OCI-LY7 (cell line): Measurements from ENCODE around the gene STN1. TPM values are rescaled to one million over a fixed set of nuclear protein-coding genes. Genes with fewer than 3 reads are reported as not detected.

Source experiments
- BruUV-seq: library from RNA; stranded (reverse); fragments of 400-500 nt; replicated peaks from 2 replicates; lab custom pipeline; 2021; lab: Mats Ljungman, UMichigan
- CTCF ChIA-PET: fragments of 300-600 bp; sonication (Branson Sonifier 250); formaldehyde crosslinking; loops from one replicate; lab custom pipeline; 2022; ENCODE audit warnings: antibody characterized with exemption; ENCODE audit not compliant: unreplicated experiment; lab: Charles Lee
- POLR2A ChIA-PET: fragments of 300-600 bp; sonication (Branson Sonifier 250); formaldehyde crosslinking; loops from one replicate; lab custom pipeline; 2022; ENCODE audit warnings: antibody characterized with exemption; lab: Charles Lee
- DNase-seq: peaks from one replicate; pipeline ENCODE4 v3.0.0-alpha.2; 2015; ENCODE audit warnings: low spot score
- H2AFZ ChIP-seq: fragments of 200-600 bp; sonication (generic), shearing (Covaris generic); 2 replicates; pipeline ENCODE4 v1.6.1; 2014; ENCODE audit warnings: mild to moderate bottlenecking, antibody characterized with exemption, low read length, moderate library complexity
- H3K27ac ChIP-seq: fragments of 200-600 bp; sonication (generic); 2 replicates; pipeline ENCODE4 v1.5.1; 2014; ENCODE audit warnings: mixed run types, low read depth, mild to moderate bottlenecking, moderate library complexity, low read length, inconsistent platforms; ENCODE audit not compliant: poor library complexity, severe bottlenecking
- H3K36me3 ChIP-seq: fragments of 200-600 bp; sonication (generic); 2 replicates; pipeline ENCODE4 v1.6.1; 2014; ENCODE audit warnings: mild to moderate bottlenecking, antibody characterized with exemption, low read length, moderate library complexity, mixed read lengths; ENCODE audit not compliant: insufficient read depth
- H3K4me1 ChIP-seq: fragments of 200-600 bp; sonication (generic); 2 replicates; pipeline ENCODE4 v1.5.1; 2014; ENCODE audit warnings: mild to moderate bottlenecking, low read length; ENCODE audit not compliant: insufficient read depth, poor library complexity, severe bottlenecking
- H3K4me2 ChIP-seq: fragments of 200-600 bp; sonication (generic); 2 replicates; pipeline ENCODE4 v1.6.1; 2014; ENCODE audit warnings: mild to moderate bottlenecking, low read length
- H3K4me3 ChIP-seq: fragments of 200-600 bp; sonication (generic); 2 replicates; pipeline ENCODE4 v1.5.1; 2014; ENCODE audit warnings: mild to moderate bottlenecking, low read depth, low read length; ENCODE audit not compliant: poor library complexity, severe bottlenecking
- H3K79me2 ChIP-seq: fragments of 200-600 bp; sonication (generic); 2 replicates; pipeline ENCODE4 v1.6.1; 2016; ENCODE audit warnings: low read depth, mild to moderate bottlenecking, low read length, moderate library complexity, mixed read lengths; ENCODE audit not compliant: insufficient read depth
- H3K9me2 ChIP-seq: fragments of 200-600 bp; sonication (generic); 2 replicates; pipeline ENCODE4 v1.6.1; 2016; ENCODE audit warnings: mild to moderate bottlenecking, low read length, mixed read lengths; ENCODE audit not compliant: insufficient read depth
- H3K9me3 ChIP-seq: fragments of 200-600 bp; sonication (generic); 2 replicates; pipeline ENCODE4 v1.6.1; 2014; ENCODE audit warnings: mild to moderate bottlenecking, mixed run types, low read length, mixed read lengths
- H4K20me1 ChIP-seq: fragments of 200-600 bp; sonication (generic); 2 replicates; pipeline ENCODE4 v1.6.1; 2014; ENCODE audit warnings: mild to moderate bottlenecking, antibody characterized with exemption, low read length, moderate library complexity, mixed read lengths; ENCODE audit not compliant: insufficient read depth
- CTCF ChIP-seq: fragments of 200-600 bp; sonication (generic); conservative IDR thresholded peaks from 2 replicates; pipeline ENCODE4 v1.5.1; 2014; ENCODE audit warnings: mild to moderate bottlenecking, antibody characterized with exemption, low read length, moderate library complexity, mixed read lengths
- EZH2phosphoT487 ChIP-seq: fragments of 200-600 bp; sonication (generic); IDR thresholded peaks from 2 replicates; pipeline ENCODE4 v1.6.1; 2018; ENCODE audit warnings: low read depth, borderline replicate concordance, mild to moderate bottlenecking, mixed run types, antibody characterized with exemption, low read length, moderate library complexity, mixed read lengths
- intact Hi-C: fragments of 100-400 bp; cut with micrococcal nuclease; formaldehyde crosslinking; loops from one replicate; pipeline ENCODE4 v1.10.0; 2022; ENCODE audit not compliant: unreplicated experiment
- total RNA-seq, 2 experiments: library from RNA; depleted of rRNA in 1 of 2; stranded (reverse); fragments of >200 nt in 1 of 2; shearing (Covaris generic) in 1 of 2; gene quantifications; 2 replicates each; pipeline ENCODE4 v1.2.3, GENCODE V29; 2014 to 2022

The STN1 gene
- total RNA-seq, 2 experiments from 2014 or later, result 19.5 to 24.5 TPM

- no peaks in the 10 kb centered on the region for H3K9me2 ChIP-seq
- POLR2A ChIA-PET, result no interaction called here
These were observed 45.6 kb downstream of the STN1 start for GRCh38 chr10:103872137-103872931.

GRCh38 chr10:103871006-103871405, 47.0 kb downstream of the STN1 start:
- CTCF ChIA-PET, result no interaction called here
- H2AFZ ChIP-seq, result no peak overlapping the region
- no peak overlapping the region for H3K4me2 ChIP-seq
- H4K20me1 ChIP-seq, result no peaks in the 10 kb centered on the region
- H3K79me2 ChIP-seq, result no peaks in the 10 kb centered on the region
- H3K9me2 ChIP-seq, result no peaks in the 10 kb centered on the region
- no peak for TF ChIP-seq EZH2phosphoT487
- TF ChIP-seq CTCF, result no peak
- H3K36me3 ChIP-seq, result no peaks in the 10 kb centered on the region
- no peak overlapping the region for H3K27ac ChIP-seq
- no TSS peak for BruUV-seq
- intact Hi-C loops, result no loop called here
- peaks cover 1% of the 10 kb centered on the region; the same call in 1 of the 2 replicates for H3K9me3 ChIP-seq
- POLR2A ChIA-PET, result interaction anchor here (0.5 kb wide), 1 partner anchor 76 kb away, joined by 3 read pairs; no protein-coding TSS in a partner anchor
- H3K4me1 ChIP-seq, result no peaks in the 10 kb centered on the region
- H3K4me3 ChIP-seq, result no peak overlapping the region
- DNase-seq, result no peak

More at GRCh38 chr10:103872137-103872931, 45.6 kb downstream of the STN1 start:
- CTCF ChIA-PET, result no interaction called here
- H3K4me3 ChIP-seq, result no peak overlapping the region
- no peak for DNase-seq
- intact Hi-C loops, result no loop called here
- no peak overlapping the region for H3K27ac ChIP-seq
- no peaks in the 10 kb centered on the region for H4K20me1 ChIP-seq
- no peaks in the 10 kb centered on the region for H3K4me1 ChIP-seq
- H3K36me3 ChIP-seq, result no peaks in the 10 kb centered on the region
- no peaks in the 10 kb centered on the region for H3K9me3 ChIP-seq
- no peak overlapping the region for H2AFZ ChIP-seq
- no TSS peak for BruUV-seq
- H3K79me2 ChIP-seq, result no peaks in the 10 kb centered on the region
- no peak overlapping the region for H3K4me2 ChIP-seq
- TF ChIP-seq CTCF, result no peak

GRCh38 chr10:103870516-103870915, 47.5 kb downstream of the STN1 start:
- CTCF ChIA-PET, result no interaction called here
- no peaks in the 10 kb centered on the region for H3K79me2 ChIP-seq
- no peaks in the 10 kb centered on the region for H4K20me1 ChIP-seq
- no peak for DNase-seq
- no peaks in the 10 kb centered on the region for H3K9me2 ChIP-seq
- H3K4me3 ChIP-seq, result no peak overlapping the region
- no peak overlapping the region for H3K4me2 ChIP-seq
- TF ChIP-seq CTCF (no peak), EZH2phosphoT487 (no peak)
- no peak overlapping the region for H2AFZ ChIP-seq
- POLR2A ChIA-PET, result no interaction called here
- H3K4me1 ChIP-seq, result no peaks in the 10 kb centered on the region
- peaks cover 6% of the 10 kb centered on the region; the same call in 1 of the 2 replicates for H3K9me3 ChIP-seq
- H3K27ac ChIP-seq, result no peak overlapping the region
- intact Hi-C loops, result no loop called here
- BruUV-seq, result no TSS peak
- H3K36me3 ChIP-seq, result no peaks in the 10 kb centered on the region
